ENCODE measurements around the gene PARD3B. TPM values are rescaled to one million over a fixed set of nuclear protein-coding genes. Genes with fewer than 3 reads are reported as not detected.

Gene PARD3B
- total and polyA plus RNA-seq, 7 donors, result 0.42 to 6.0 (median 4.8) TPM

GRCh38 chr2:204510709-204511420 lies 34.4 kb upstream of the PARD3B start:
- no peak overlapping the region for H3K4me3 ChIP-seq
- intact Hi-C loops (cut with DNase I), result no loop called here
- 30 to 43% (median 40%) methylated on average over 4 of the region's 4 CpGs for WGBS, 3 donors
- no peak overlapping the region for H3K27ac ChIP-seq
- H3K4me1 ChIP-seq, result no peaks in the 10 kb centered on the region
- no peak for ATAC-seq
- no peak for DNase-seq
- TF ChIP-seq CTCF (IDR thresholded peaks at IDR 0.05), result no peak
- no peaks in the 10 kb centered on the region for H3K27me3 ChIP-seq (ENCODE audit: insufficient read depth in 3 of 3, low read length in 2 of 3)
- H3K36me3 ChIP-seq (ENCODE audit: insufficient read depth in 1 of 2, low read depth in 1 of 2), result no peaks in the 10 kb centered on the region
- no peaks in the 10 kb centered on the region for H3K9me3 ChIP-seq

- no peak for ATAC-seq
- H3K36me3 ChIP-seq (ENCODE audit: insufficient read depth in 1 of 2, low read depth in 1 of 2), result no peaks in the 10 kb centered on the region
- no peak for DNase-seq
- no peaks in the 10 kb centered on the region for H3K27me3 ChIP-seq (ENCODE audit: insufficient read depth in 3 of 3, low read length in 2 of 3)
- H3K9me3 ChIP-seq, result peaks cover 5% of the 10 kb centered on the region
- no peak for TF ChIP-seq CTCF (IDR thresholded peaks at IDR 0.05)
- H3K4me3 ChIP-seq, result no peak overlapping the region
- H3K4me1 ChIP-seq, result no peaks in the 10 kb centered on the region
- H3K27ac ChIP-seq, result no peak overlapping the region
- intact Hi-C loops (cut with DNase I), result no loop called here
- 94 to 99% (median 96%) methylated on average over 2 of the region's 2 CpGs for WGBS, 3 donors
These were observed 30.8 kb upstream of the PARD3B start for GRCh38 chr2:204514439-204514838.

DNA sequence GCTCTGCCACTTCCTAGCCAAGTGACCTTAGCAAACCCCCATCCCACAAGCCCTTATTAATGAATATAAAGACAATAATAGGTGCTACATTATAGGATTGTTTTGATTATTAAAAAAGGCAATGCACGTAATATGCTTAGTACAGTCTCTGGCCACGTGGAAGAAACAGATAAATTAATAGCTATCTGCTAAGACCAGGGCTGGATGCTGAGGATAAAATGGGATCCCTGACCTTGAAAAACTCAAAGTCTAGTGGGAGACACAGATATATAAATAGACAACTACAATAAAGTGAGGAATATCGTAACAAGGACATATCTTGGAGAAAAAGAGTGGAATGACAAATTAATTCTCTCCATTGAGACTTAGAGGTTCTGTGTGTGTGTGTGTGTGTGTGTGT lies 29.9 kb upstream of the PARD3B start:
- intact Hi-C loops (cut with DNase I), result no loop called here
- no peak overlapping the region for H3K4me3 ChIP-seq
- H3K27me3 ChIP-seq (ENCODE audit: insufficient read depth in 3 of 3, low read length in 2 of 3), result no peaks in the 10 kb centered on the region
- no peak overlapping the region for H3K27ac ChIP-seq
- ATAC-seq (no peak), DNase-seq (no peak)
- H3K4me1 ChIP-seq, result no peaks in the 10 kb centered on the region
- WGBS, 3 donors, result 75 to 77% (median 76%) methylated on average over 3 of the region's 3 CpGs
- H3K36me3 ChIP-seq (ENCODE audit: insufficient read depth in 1 of 2, low read depth in 1 of 2), result no peaks in the 10 kb centered on the region
- TF ChIP-seq CTCF (IDR thresholded peaks at IDR 0.05), result no peak
- H3K9me3 ChIP-seq, result peaks cover 5% of the 10 kb centered on the region

- H3K4me1 ChIP-seq, result no peaks in the 10 kb centered on the region
- no peaks in the 10 kb centered on the region for H3K36me3 ChIP-seq (ENCODE audit: insufficient read depth in 1 of 2, low read depth in 1 of 2)
- no peak for DNase-seq
- H3K4me3 ChIP-seq, result no peak overlapping the region
- WGBS, 3 donors, result 95 to 96% (median 96%) methylated on average over 5 of the region's 5 CpGs
- H3K9me3 ChIP-seq, result peaks cover 5% of the 10 kb centered on the region
- peaks cover 0 to 3% (median 0%) of the 10 kb centered on the region in 3 donors for H3K27me3 ChIP-seq (ENCODE audit: insufficient read depth in 3 of 3, low read length in 2 of 3)
- ATAC-seq, result no peak
- H3K27ac ChIP-seq, result no peak overlapping the region
- TF ChIP-seq CTCF (IDR thresholded peaks at IDR 0.05), result no peak
- intact Hi-C loops (cut with DNase I), result no loop called here
These were observed 28.1 kb upstream of the PARD3B start for GRCh38 chr2:204517154-204517553.
